Testis (tissue), 2 donors: ENCODE results near the gene OSBPL9.

Experiments
- CTCF ChIP-seq, 3 experiments: fragments of 450-650 bp in 2 of 3; fragments of 200-600 bp in 1 of 3; sonication (generic) in 1 of 3; IDR thresholded peaks; one replicate each; pipeline ENCODE4 v1.5.1; 2016 to 2019; ENCODE audit warnings: antibody characterized with exemption in 3 of 3, mild to moderate bottlenecking in 2 of 3, moderate library complexity in 1 of 3
- POLR2A ChIP-seq: fragments of 450-650 bp; IDR thresholded peaks from one replicate; pipeline ENCODE4 v1.6.1; 2017; ENCODE audit warnings: antibody characterized with exemption, mild to moderate bottlenecking, moderate library complexity

DNA sequence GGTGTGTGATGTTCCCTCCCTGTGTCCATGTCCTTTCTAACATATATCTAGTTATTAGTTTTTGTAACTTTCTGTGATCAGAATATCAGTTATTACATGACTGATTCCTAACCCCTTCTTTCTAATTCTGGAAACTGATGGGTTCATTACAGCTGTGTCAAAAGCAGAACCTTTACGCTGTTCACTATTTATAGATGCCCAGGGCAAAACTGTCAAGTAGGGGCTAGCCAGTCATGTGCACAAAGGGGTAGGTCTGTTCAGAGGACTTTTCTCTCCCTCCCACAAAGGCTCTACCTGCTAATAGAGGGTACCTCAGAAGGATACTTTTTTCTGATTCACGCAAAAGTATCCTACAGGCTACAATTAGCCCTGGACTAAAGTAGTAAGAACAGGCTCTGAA, 182.5 kb downstream of the OSBPL9 start:
- TF ChIP-seq POLR2A = no peak
- no peak for TF ChIP-seq CTCF (IDR thresholded peaks at IDR 0.05)
